GM11168 (cell line): ENCODE measurements around the gene FBN2.
"Not testable (repeated sequence)": the region's sequence is repeated elsewhere in the genome, so short reads cannot be mapped to it uniquely, and the experiment has no call there.

ENCODE experiments used
- in situ Hi-C: fragments of 300-500 bp; cut with MboI; formaldehyde crosslinking; loops from one replicate; pipeline ENCODE4 v1.12.0; 2022; ENCODE audit warnings: low sequenced_read_pairs; ENCODE audit not compliant: unreplicated experiment

Gene FBN2

GRCh38 chr5:128536254-128537220, 1.5 kb downstream of the FBN2 start:
- in situ Hi-C loops = no loop called here

- in situ Hi-C loops = no loop called here
These were observed 2.8 kb downstream of the FBN2 start for GRCh38 chr5:128535251-128535650.

- in situ Hi-C loops = no loop called here
These were observed 3.3 kb downstream of the FBN2 start for GRCh38 chr5:128534726-128535125.

GRCh38 chr5:128532776-128533175, 5.3 kb downstream of the FBN2 start:
- in situ Hi-C loops = no loop called here

- in situ Hi-C loops = no loop called here
These were observed 5.9 kb downstream of the FBN2 start for GRCh38 chr5:128532127-128532526.

GRCh38 chr5:128528637-128529255, 9.3 kb downstream of the FBN2 start:
- in situ Hi-C loops = no loop called here

- in situ Hi-C loops = no loop called here
These were observed 9.9 kb downstream of the FBN2 start for GRCh38 chr5:128528126-128528525.

- in situ Hi-C loops = no loop called here
These were observed 11.0 kb downstream of the FBN2 start for GRCh38 chr5:128527077-128527476.

GRCh38 chr5:128522336-128522735, 15.7 kb downstream of the FBN2 start:
- in situ Hi-C loops = no loop called here

- in situ Hi-C loops = no loop called here
These were observed 18.2 kb downstream of the FBN2 start for GRCh38 chr5:128519827-128520226.

GRCh38 chr5:128516978-128517377, 21.1 kb downstream of the FBN2 start:
- in situ Hi-C loops = no loop called here

- in situ Hi-C loops = no loop called here
These were observed 24.2 kb downstream of the FBN2 start for GRCh38 chr5:128513806-128514205.

- in situ Hi-C loops = no loop called here
These were observed 25.2 kb downstream of the FBN2 start for GRCh38 chr5:128512894-128513293.

- in situ Hi-C loops = no loop called here
These were observed 31.4 kb downstream of the FBN2 start for GRCh38 chr5:128506643-128507042.

- in situ Hi-C loops = not testable (repeated sequence)
These were observed 34.3 kb downstream of the FBN2 start for GRCh38 chr5:128503727-128504126.

GRCh38 chr5:128498844-128499455, 39.1 kb downstream of the FBN2 start:
- in situ Hi-C loops = loop anchor here (25.0 kb wide), 1 partner anchor 287 kb away; no protein-coding TSS in a partner anchor

GRCh38 chr5:128494516-128494915, 43.5 kb downstream of the FBN2 start:
- in situ Hi-C loops = loop anchor here (25.0 kb wide), 1 partner anchor 282 kb away; no protein-coding TSS in a partner anchor

GRCh38 chr5:128493657-128494329, 44.3 kb downstream of the FBN2 start:
- in situ Hi-C loops = loop anchor here (25.0 kb wide), 1 partner anchor 281 kb away; no protein-coding TSS in a partner anchor

- in situ Hi-C loops = loop anchor here (25.0 kb wide), 1 partner anchor 279 kb away; no protein-coding TSS in a partner anchor
These were observed 46.8 kb downstream of the FBN2 start for GRCh38 chr5:128491291-128491690.

GRCh38 chr5:128490761-128491160, 47.3 kb downstream of the FBN2 start:
- in situ Hi-C loops = loop anchor here (25.0 kb wide), 1 partner anchor 278 kb away; no protein-coding TSS in a partner anchor
